Measurements from ENCODE around the gene PEX14.

DNA sequence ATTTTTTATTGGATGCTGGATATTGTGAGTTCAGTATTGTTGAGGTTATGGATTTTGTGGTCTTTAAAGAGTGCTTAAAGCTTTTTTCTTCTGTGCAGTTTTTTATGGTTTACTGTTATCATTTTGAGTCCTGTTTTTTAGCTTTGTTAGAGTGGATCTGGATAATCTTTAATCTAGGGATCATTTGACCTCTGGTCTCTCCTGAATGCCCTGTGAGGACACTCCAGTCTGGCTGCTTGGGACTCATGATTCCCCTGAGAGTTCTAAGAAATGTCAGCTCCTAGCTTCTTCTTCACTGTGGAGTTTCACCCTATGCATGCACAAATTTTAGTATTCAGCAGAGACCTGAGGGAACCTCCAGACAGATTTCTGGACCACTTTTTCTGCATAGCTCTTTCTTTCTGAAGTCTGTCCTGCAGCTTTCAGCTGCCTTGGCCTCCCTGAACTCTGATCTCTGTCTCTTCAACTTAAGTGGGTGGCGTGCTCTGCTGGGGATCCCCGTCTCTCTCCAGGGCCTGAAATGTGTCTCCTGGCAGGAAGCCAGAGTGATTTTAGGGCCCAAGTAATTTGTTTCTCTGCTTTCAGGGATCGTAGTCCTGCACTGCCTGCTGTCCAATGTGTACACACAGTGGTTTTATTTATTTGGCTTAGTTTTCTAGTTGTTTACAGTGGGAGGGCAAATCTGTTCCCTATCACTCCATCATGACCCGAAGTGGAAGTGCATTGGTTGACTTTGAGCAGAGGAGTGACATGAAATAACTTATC is 14.7 kb downstream of the PEX14 start:
- TF ChIP-seq MYC (IDR thresholded peaks at IDR 0.05; ENCODE audit: low read depth, low read length), result no peak
- TF ChIP-seq, protein P1, sequence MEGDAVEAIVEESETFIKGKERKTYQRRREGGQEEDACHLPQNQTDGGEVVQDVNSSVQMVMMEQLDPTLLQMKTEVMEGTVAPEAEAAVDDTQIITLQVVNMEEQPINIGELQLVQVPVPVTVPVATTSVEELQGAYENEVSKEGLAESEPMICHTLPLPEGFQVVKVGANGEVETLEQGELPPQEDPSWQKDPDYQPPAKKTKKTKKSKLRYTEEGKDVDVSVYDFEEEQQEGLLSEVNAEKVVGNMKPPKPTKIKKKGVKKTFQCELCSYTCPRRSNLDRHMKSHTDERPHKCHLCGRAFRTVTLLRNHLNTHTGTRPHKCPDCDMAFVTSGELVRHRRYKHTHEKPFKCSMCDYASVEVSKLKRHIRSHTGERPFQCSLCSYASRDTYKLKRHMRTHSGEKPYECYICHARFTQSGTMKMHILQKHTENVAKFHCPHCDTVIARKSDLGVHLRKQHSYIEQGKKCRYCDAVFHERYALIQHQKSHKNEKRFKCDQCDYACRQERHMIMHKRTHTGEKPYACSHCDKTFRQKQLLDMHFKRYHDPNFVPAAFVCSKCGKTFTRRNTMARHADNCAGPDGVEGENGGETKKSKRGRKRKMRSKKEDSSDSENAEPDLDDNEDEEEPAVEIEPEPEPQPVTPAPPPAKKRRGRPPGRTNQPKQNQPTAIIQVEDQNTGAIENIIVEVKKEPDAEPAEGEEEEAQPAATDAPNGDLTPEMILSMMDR (IDR thresholded peaks at IDR 0.05; ENCODE audit: low read depth, low read length), result no peak
